A549 (cell line): ENCODE measurements around the gene DZIP3.

Experiments
- CBX2 ChIP-seq: fragments of 200-600 bp; sonication (generic); IDR thresholded peaks from 2 replicates; pipeline ENCODE4 v1.6.1; 2016; ENCODE audit warnings: low read depth, mild to moderate bottlenecking, borderline replicate concordance
- CTCF ChIP-seq: fragments of >200 bp; sonication (Bioruptor Twin); formaldehyde crosslinking; IDR thresholded peaks from 3 replicates; pipeline ENCODE4 v1.5.1; 2016
- EP300 ChIP-seq, 2 experiments: fragments of >200 bp; sonication (Bioruptor Twin); formaldehyde crosslinking; IDR thresholded peaks; 2 replicates in 1 of 2; 3 replicates in 1 of 2; pipeline ENCODE4 v1.6.1; 2016 to 2017
- JUN ChIP-seq, 2 experiments: fragments of >200 bp; sonication (Bioruptor Twin); formaldehyde crosslinking; IDR thresholded peaks; 2 replicates in 1 of 2; 3 replicates in 1 of 2; pipeline ENCODE4 v1.6.1; 2016 to 2017
- KDM5A ChIP-seq: fragments of 200-600 bp; sonication (generic); IDR thresholded peaks from 2 replicates; pipeline ENCODE4 v1.6.1; 2016; ENCODE audit warnings: antibody characterized with exemption, mild to moderate bottlenecking
- NFE2L2 ChIP-seq: fragments of 150-350 bp; conservative IDR thresholded peaks from 2 replicates; pipeline ENCODE4 v1.6.1; 2014; ENCODE audit warnings: low read length
- POLR2A ChIP-seq: IDR thresholded peaks from 2 replicates; pipeline ENCODE4 v1.6.1; 2012; ENCODE audit warnings: mild to moderate bottlenecking, low read length
- POLR2AphosphoS2 ChIP-seq: conservative IDR thresholded peaks from 2 replicates; pipeline ENCODE4 v1.6.1; 2012; ENCODE audit warnings: low read length, improper control_type of control experiment, inconsistent platforms
- SMC3 ChIP-seq: fragments of >200 bp; sonication (Bioruptor Twin); formaldehyde crosslinking; IDR thresholded peaks from 3 replicates; pipeline ENCODE4 v1.6.1; 2018; ENCODE audit warnings: inconsistent platforms
- USF2 ChIP-seq: fragments of 450-650 bp; IDR thresholded peaks from 2 replicates; pipeline ENCODE4 v1.6.1; 2014; ENCODE audit warnings: antibody characterized with exemption

- TF ChIP-seq CTCF (no peak), EP300 (IDR thresholded peaks at IDR 0.05) (no peak), SMC3 (no peak), USF2 (no peak), POLR2AphosphoS2 (no peak), CBX2 (no peak), NFE2L2 (no peak), POLR2A (no peak), JUN (IDR thresholded peaks at IDR 0.05) (no peak), KDM5A (no peak)
Observed at GRCh38 chr3:108620250-108620649, 30.7 kb downstream of the DZIP3 start.
